BJ (cell line): Measurements from ENCODE around the gene RAB3IL1. TPM values are rescaled to one million over a fixed set of nuclear protein-coding genes. Genes with fewer than 3 reads are reported as not detected.

Source experiments
- CTCF ChIA-PET: fragments of 350-600 bp; formaldehyde crosslinking; extraction: SDS; loops from one replicate; lab custom pipeline; 2021; ENCODE audit warnings: antibody characterized with exemption, inconsistent platforms; lab: Yijun Ruan, JAX
- POLR2A ChIA-PET: fragments of 300-600 bp; sonication (Branson Sonifier 250); formaldehyde crosslinking; extraction: SDS; loops from one replicate; lab custom pipeline; 2021; ENCODE audit warnings: antibody characterized with exemption; lab: Charles Lee
- DNase-seq: peaks from one replicate; pipeline ENCODE4 v3.0.0-alpha.2; 2011; ENCODE audit warnings: low read depth
- H3K27me3 ChIP-seq: 2 replicates; pipeline ENCODE4 v1.6.0; 2011; ENCODE audit warnings: low read length; ENCODE audit not compliant: control insufficient read depth, insufficient read depth
- H3K36me3 ChIP-seq: 2 replicates; pipeline ENCODE4 v1.5.1; 2011; ENCODE audit warnings: low read length; ENCODE audit not compliant: control insufficient read depth, insufficient read depth
- H3K4me3 ChIP-seq: 2 replicates; pipeline ENCODE4 v1.5.1; 2011; ENCODE audit warnings: low read depth, mild to moderate bottlenecking, control low read depth, low read length
- CTCF ChIP-seq: IDR thresholded peaks from 2 replicates; pipeline ENCODE4 v1.5.1; 2011; ENCODE audit warnings: low read depth, mild to moderate bottlenecking, control low read depth, inconsistent platforms, low read length, moderate library complexity; ENCODE audit not compliant: insufficient read depth
- polyA plus RNA-seq: library from polyadenylated mRNA; depleted of rRNA; stranded (reverse); fragments of >200 nt; gene quantifications from 2 replicates; pipeline ENCODE4 v1.2.3, GENCODE V29; 2011

RAB3IL1 gene
- polyA plus RNA-seq, 1 experiment: 15.1 TPM

DNA sequence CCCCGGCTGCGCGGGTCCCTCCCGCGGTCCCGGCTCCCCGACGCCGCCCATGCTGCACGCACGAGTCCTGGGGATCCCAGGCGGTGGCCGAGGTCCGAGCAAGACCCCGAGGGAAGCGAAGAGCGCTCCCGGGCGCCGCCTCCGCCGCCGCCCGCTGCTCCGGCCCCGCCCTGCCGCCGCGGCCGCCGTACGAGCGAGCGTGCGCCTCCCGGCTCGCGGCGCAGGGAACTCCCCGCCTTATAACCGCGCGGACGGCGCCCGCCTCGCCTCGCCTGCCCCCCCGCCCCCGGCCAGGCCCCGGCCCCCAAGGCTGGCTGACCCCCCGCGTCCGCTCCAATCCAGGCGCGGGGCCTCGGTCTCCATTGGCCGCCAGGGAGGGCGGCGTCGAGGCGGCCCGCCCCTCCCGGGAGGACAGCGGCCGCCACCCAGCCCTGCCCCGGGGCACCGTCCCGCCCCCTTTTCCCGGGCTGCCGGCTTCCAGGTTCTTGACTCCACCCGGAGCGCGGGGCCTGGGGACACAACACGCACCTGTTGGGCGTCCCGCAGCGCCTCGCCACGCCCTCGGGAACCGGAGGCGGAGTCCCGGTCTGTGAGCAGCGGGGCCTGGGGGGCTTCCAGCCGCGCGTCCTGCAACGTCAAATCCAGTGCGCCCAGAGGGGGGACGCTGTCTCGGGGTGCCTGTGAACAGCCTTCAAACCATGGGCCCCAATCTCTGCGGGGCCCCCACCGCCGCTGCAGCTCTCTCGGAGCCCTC lies 25.9 kb downstream of the RAB3IL1 start, which contains the start of gene FADS3:
FADS3 (minus strand) TSS at position 215 of the 754 bp plus-strand sequence; CDS start at position 51, 164 bp downstream.
- Histone ChIP-seq H3K36me3 (peaks cover 2% of the 10 kb centered on the region; the same call in 1 of the 2 replicates), H3K27me3 (no peaks in the 10 kb centered on the region), H3K4me3 (peak within 1 kb of the TSS; percentile 96)
- no peak for TF ChIP-seq CTCF
- peak; percentile 38 for DNase-seq
- ChIA-PET POLR2A (interaction anchor here (1.0 kb wide), 1 partner anchor 10 kb away, joined by 4 read pairs; no protein-coding TSS in a partner anchor), CTCF (interaction anchor here (0.6 to 1.7 kb wide), 4 partner anchors 8 to 186 kb away, joined by 3 to 7 read pairs (median 5); partner anchors contain the start of gene FADS2)

DNA sequence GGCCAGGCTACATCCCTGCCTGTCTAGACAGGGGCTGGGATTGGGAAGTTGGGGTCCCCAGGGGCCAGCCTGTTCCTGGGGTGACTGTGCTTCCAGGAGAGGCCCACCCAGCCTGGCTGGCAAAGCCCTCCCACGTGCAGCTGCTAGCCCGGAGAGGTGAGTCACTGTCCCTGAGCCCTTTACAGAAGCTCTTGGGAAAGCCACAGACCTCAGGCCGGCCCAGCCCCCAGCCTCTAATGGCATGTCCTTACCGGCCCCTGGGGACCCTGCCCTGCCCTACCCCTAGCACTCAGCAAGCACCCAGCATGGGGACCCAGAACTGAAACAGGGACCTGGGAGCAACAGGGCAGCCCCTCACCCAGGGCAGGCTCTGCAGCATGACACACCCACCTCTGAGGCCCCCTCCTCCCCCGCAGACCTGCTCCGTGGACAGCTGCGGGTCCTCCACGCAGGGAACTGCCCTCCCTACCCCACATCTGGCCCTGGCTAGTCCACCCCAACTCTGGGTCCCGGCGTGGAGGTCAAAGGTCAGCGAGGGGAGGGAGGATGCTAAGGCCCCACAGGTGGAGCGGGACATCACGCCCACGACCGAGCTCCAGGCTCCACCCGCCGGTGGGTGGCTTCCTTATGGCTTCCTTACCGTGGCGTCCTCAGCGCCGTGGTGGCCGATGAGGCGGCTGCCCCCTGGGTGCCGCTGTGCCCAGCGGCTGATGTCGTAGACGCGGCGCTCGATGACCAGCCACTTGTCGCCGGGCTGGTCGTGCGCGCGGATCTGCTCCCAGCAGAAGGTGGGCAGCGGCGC lies 26.6 kb downstream of the RAB3IL1 start:
- 0 out of 2 replicates have a peak, but pooled peaks have one; percentile 16 for TF ChIP-seq CTCF
- H3K27me3 ChIP-seq: no peaks in the 10 kb centered on the region
- DNase-seq: peak; percentile 25
- CTCF ChIA-PET: interaction anchor here (0.6 to 1.7 kb wide), 7 partner anchors 9 to 217 kb away, joined by 3 to 7 read pairs (median 4); partner anchors contain the start of gene FADS2
- H3K4me3 ChIP-seq: peak overlapping the region; percentile 96
- POLR2A ChIA-PET: interaction anchor here (1.0 to 1.1 kb wide), 2 partner anchors 9 to 94 kb away, joined by 3 to 4 read pairs; no protein-coding TSS in a partner anchor
- H3K36me3 ChIP-seq: peaks cover 4% of the 10 kb centered on the region; the same call in 1 of the 2 replicates

DNA sequence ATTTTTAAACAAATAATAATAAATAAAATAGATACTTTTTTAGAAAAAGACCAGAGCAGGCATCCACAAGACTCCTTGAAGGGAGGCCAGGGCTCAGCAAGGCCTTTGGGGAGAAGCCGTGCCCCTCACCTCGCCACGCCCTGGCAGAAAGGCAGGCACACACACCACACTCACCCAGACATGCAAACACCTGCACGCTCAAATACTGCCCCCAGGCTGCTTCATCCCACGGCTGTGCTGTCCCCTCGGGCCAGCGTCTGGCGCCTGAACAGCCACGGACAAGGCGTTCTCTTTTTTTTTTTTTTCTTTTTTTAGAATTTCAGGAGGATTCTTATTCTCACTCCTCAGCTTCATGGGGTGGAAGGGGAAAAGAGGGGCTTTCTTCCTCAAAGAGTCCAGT lies 27.5 kb downstream of the RAB3IL1 start:
- Histone ChIP-seq H3K36me3 (peaks cover 6% of the 10 kb centered on the region; the same call in 1 of the 2 replicates), H3K27me3 (no peaks in the 10 kb centered on the region), H3K4me3 (peak overlapping the region; percentile 96)
- POLR2A ChIA-PET: interaction anchor here (1.1 kb wide), 1 partner anchor 93 kb away, joined by 3 read pairs; no protein-coding TSS in a partner anchor
- TF ChIP-seq CTCF: no peak
- CTCF ChIA-PET: interaction anchor here (0.8 to 3.1 kb wide), 6 partner anchors 8 to 218 kb away, joined by 3 to 16 read pairs (median 6); no protein-coding TSS in a partner anchor
- no peak for DNase-seq

DNA sequence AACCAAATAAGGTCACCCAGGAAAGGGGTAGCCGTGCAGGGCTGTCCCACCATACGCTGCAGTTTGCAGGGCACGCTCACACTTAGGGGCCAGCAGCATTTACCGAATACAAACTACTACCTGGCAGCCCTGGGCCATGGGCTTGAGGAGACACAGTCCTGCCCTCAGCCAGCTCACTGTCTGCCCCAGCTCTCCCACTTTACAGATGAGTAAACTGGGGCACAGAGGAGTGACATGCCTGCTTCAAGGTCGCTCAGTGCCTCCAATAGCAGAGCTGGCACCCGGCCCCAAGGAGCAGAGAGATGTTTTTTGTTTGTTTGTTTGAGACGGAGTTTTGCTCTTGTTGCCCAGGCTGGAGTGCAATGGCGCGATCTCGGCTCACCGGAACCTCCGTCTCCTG lies 28.8 kb downstream of the RAB3IL1 start:
- POLR2A ChIA-PET: interaction anchor here (0.6 kb wide), 1 partner anchor 35 kb away, joined by 3 read pairs; no protein-coding TSS in a partner anchor
- peaks cover 6% of the 10 kb centered on the region; the same call in 1 of the 2 replicates for H3K36me3 ChIP-seq
- no peak for DNase-seq
- CTCF ChIA-PET: interaction anchor here (1.2 to 3.1 kb wide), 7 partner anchors 9 to 235 kb away, joined by 3 to 16 read pairs (median 4); no protein-coding TSS in a partner anchor
- no peak overlapping the region for H3K4me3 ChIP-seq
- TF ChIP-seq CTCF: no peak
- H3K27me3 ChIP-seq: no peaks in the 10 kb centered on the region
